GM21786 (cell line): ENCODE data around the gene ZNF273.
"Not testable (repeated sequence)": the region's sequence is repeated elsewhere in the genome, so short reads cannot be mapped to it uniquely, and the experiment has no call there.

ENCODE experiments used
- ATAC-seq: cut with Tn5 transposase; IDR thresholded peaks from one replicate; pipeline ENCODE4 v1.9.1; 2021; ENCODE audit not compliant: unreplicated experiment

ZNF273 gene

GRCh38 chr7:64944667-64945502 is 41.8 kb downstream of the ZNF273 start:
- ATAC-seq, result not testable (repeated sequence)

GRCh38 chr7:64945503-64946175 is 42.6 kb downstream of the ZNF273 start:
- ATAC-seq, result no peak

- no peak for ATAC-seq
These were observed 43.7 kb downstream of the ZNF273 start for GRCh38 chr7:64946772-64947171.

GRCh38 chr7:64947252-64948000 is 44.4 kb downstream of the ZNF273 start:
- no peak for ATAC-seq

- ATAC-seq, result not testable (repeated sequence)
These were observed 45.7 kb downstream of the ZNF273 start for GRCh38 chr7:64948774-64949173.

GRCh38 chr7:64950673-64951072 is 47.6 kb downstream of the ZNF273 start:
- not testable (repeated sequence) for ATAC-seq

GRCh38 chr7:64951250-64951848 is 48.3 kb downstream of the ZNF273 start:
- ATAC-seq, result peak; percentile 66

GRCh38 chr7:64959072-64959747 is 56.1 kb downstream of the ZNF273 start:
- ATAC-seq, result no peak

- ATAC-seq, result no peak
These were observed 62.5 kb downstream of the ZNF273 start for GRCh38 chr7:64965594-64965993.

- no peak for ATAC-seq
These were observed 75.6 kb downstream of the ZNF273 start for GRCh38 chr7:64978497-64979203.
